ENCODE results near the gene LIX1.

DNA sequence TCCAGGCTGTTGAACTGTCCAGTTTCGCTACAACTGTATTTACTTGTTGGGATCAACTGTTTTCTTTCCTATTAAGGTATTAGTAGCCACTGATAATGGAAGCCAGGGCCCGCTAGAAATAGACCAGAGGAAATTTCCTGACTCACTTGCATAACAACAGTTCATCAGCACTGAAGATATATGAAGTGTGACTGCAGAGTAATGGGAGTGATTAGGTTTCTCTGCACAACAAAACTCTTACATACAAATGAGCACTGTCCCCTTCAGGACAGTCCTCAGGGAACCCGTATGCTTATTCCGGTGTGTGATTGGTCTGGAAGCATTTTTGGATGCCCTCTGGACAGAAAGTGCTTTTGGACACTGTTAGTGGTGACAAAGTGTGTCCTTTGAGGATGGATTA lies 55.3 kb downstream of the LIX1 start:
- TF ChIP-seq POLR2AphosphoS5 (IDR thresholded peaks at IDR 0.05; ENCODE audit: low read depth, low read length) = no peak
- TF ChIP-seq TAF1 (IDR thresholded peaks at IDR 0.05; ENCODE audit: low read depth, low read length) = no peak
- TF ChIP-seq POLR2A (IDR thresholded peaks at IDR 0.05; ENCODE audit: low read depth, low read length) = no peak
- no peak for TF ChIP-seq POU2F2 (IDR thresholded peaks at IDR 0.05; ENCODE audit: low read depth, low read length)
- no peak for TF ChIP-seq SPI1 (IDR thresholded peaks at IDR 0.05; ENCODE audit: low read depth, low read length)

Measured in GM12891 (cell line).